ENCODE data around the gene STMN3.
"Not testable (repeated sequence)": the region's sequence is repeated elsewhere in the genome, so short reads cannot be mapped to it uniquely, and the experiment has no call there.

STMN3 gene

DNA sequence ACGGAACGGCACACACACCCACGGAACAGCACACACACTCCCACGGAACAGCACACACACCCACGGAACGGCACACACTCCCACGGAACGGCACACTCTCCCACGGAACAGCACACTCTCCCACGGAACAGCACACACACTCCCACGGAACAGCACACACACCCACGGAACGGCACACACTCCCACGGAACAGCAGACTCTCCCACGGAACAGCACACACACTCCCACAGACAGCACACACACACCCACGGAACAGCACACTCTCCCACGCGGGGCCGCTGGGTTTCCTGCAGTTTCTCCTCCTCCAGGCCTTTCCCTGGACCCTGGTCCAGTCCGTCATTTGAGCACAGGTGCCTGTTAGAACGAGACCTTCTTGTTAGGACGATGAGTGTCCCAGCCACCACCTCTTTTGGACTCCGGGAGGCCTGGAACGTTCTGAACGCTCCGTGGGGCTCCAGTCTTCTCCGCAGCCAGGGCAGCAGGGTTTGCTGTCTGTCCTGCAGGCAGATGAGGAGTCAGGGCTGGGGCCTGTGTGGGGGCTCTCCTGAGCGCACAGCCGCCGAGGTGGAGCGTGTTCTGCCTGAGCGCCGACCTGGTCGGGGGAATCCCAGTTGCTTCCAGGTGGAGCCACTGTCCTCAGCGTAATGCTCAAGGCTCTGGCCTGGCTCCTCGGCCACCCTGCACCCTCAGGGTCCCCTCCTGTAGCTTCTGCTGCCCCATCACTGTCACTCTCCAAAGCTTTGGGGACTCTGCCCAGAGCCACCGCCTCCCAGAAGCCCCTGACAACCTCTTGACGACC, 25.6 kb upstream of the STMN3 start:
- no peak for DNase-seq (ENCODE audit: low read depth in 1 of 2, low spot score in 1 of 2)

GRCh38 chr20:63678071-63678470, 24.8 kb upstream of the STMN3 start:
- DNase-seq (ENCODE audit: low read depth in 1 of 2, low spot score in 1 of 2), result no peak

DNA sequence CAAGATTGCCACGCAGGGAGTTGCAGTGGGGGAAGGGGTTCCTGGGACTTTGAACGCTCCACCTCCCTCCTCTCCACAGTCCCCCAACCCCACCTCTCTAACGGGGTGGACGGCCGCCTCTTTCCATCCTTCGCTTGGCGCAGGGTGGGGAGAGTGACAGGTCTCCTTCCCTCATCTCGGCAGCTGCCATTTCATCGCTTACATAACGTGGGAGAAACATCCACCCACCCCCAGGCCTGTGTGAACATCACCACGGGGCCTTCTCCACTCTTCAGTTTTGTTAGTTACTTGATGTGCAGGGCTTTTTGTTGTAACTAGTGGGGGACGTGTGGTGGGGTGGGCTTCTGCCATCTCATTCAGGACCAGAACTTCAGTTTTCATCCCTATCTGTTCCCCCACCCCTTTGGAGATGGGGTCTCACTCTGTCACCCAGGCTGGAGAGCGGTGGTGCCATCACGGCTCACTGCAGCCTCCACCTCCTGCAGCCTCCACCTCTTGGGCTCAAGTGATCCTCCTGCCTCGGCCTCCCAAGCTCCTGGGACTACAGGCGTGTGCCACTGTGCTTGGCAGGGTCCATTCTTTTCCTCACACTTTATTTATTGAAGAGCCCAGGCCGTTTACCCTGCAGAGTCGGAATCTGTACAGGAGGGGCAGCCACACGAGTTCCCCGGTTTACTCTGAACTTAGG, 22.6 kb upstream of the STMN3 start:
- DNase-seq (ENCODE audit: low read depth in 1 of 2, low spot score in 1 of 2), result no peak

DNA sequence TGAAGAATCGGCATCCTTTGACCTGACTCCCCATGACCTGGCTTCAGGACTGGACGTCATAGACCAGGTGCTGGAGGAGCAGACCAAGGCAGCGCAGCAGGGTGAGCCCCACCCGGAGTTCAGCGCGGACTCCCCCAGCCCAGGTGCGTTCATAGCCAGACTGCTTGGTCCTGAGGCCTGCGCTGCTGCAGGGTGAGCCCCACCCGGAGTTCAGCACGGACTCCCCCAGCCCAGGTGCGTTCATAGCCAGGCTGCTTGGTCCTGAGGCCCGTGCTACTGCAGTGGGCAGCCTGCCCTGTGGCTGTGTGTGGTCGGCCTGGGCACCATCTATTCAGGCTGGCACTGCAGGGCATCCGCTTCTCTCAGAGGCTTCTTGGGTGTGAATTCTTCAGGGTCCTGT, 20.7 kb upstream of the STMN3 start:
- DNase-seq (ENCODE audit: low read depth in 1 of 2, low spot score in 1 of 2), result no peak

- no peak for DNase-seq (ENCODE audit: low read depth in 1 of 2, low spot score in 1 of 2)
These were observed 19.4 kb upstream of the STMN3 start for GRCh38 chr20:63672666-63673065.

DNA sequence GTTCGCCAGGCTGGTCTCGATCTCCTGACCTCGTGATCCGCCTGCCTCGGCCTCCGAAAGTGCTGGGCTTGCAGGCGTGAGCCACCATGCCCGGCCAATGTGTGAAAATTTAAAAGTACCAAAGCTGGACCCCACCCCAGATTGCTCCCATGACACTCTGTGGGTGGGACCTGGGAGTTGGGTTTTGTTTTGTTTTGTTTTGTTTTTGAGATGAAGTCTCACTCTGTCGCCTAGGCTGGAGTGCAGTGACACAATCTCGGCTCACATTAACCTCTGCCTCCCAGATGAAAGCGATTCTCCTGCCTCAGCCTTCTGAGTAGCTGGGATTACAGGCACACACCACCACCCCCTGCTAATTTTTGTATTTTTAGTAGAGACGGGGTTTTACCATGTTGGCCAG, 18.5 kb upstream of the STMN3 start:
- DNase-seq (ENCODE audit: low read depth in 1 of 2, low spot score in 1 of 2), result not testable (repeated sequence)

GRCh38 chr20:63668351-63668750, 15.1 kb upstream of the STMN3 start:
- no peak for DNase-seq (ENCODE audit: low read depth in 1 of 2, low spot score in 1 of 2)

GRCh38 chr20:63667858-63668257, 14.6 kb upstream of the STMN3 start:
- no peak for DNase-seq (ENCODE audit: low read depth in 1 of 2, low spot score in 1 of 2)

DNA sequence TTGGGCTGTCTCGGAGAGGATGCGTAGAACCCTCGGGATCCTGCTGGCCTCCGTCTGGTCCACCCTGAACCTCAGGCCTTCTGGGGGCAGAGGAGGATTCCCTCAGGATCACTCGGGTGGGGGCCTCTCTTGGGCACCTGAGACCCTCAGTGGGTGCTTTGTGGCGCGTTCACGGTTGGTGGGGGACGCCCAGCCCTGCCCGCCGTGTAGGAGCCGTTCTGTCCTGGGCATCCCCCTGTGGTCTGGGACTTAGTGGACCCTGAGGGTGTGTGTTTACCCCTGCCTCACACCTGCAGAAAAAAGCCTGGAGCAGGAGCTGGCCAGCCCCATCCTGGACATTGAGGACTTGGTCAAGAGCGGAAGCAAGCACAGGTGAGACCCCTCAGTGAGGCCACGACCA, 12.5 kb upstream of the STMN3 start:
- no peak for DNase-seq (ENCODE audit: low read depth in 1 of 2, low spot score in 1 of 2)

GRCh38 chr20:63664861-63665594, 11.8 kb upstream of the STMN3 start:
- DNase-seq (ENCODE audit: low read depth in 1 of 2, low spot score in 1 of 2), result no peak

GRCh38 chr20:63664143-63664851, 11.1 kb upstream of the STMN3 start:
- DNase-seq (ENCODE audit: low read depth in 1 of 2, low spot score in 1 of 2), result no peak

DNA sequence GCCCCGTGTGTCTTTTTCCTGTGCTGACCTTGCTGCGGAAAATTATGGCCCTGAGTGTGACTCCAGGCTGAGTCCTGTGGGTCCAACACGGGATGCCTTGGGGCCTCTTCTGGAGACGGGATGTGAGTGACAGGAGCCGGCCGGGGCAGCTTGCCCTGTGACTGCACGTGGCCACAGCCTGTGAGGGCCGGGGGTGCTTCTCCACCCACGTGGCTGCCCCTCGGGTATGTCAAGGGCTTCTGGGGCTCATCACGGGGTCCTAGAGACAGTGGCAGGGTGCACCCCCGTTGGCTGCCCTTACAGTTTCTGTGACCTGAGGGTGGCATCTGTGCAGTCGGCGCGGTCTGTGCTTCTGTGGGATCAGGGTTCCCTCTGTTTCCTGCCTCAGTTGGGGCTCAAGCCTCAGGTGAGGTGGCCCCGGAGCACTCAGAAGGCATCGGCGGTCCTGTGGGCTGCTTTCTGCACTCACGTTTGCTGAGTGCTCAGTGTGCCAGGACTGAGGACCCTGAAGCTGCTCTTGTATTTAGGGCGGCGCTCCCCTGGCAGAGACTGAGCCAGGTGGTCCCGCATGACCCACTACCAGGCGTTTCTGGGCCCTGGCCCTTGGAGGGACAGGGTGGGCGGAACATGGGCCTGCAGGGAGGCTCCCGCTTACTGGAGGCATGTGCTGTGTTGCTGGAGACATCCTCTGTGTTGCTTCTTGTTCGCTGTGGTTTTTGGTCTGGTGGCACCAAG, 10.3 kb upstream of the STMN3 start:
- DNase-seq (ENCODE audit: low read depth in 1 of 2, low spot score in 1 of 2), result no peak

- DNase-seq (ENCODE audit: low read depth in 1 of 2, low spot score in 1 of 2), result no peak
These were observed 9.6 kb upstream of the STMN3 start for GRCh38 chr20:63662813-63663189.

DNA sequence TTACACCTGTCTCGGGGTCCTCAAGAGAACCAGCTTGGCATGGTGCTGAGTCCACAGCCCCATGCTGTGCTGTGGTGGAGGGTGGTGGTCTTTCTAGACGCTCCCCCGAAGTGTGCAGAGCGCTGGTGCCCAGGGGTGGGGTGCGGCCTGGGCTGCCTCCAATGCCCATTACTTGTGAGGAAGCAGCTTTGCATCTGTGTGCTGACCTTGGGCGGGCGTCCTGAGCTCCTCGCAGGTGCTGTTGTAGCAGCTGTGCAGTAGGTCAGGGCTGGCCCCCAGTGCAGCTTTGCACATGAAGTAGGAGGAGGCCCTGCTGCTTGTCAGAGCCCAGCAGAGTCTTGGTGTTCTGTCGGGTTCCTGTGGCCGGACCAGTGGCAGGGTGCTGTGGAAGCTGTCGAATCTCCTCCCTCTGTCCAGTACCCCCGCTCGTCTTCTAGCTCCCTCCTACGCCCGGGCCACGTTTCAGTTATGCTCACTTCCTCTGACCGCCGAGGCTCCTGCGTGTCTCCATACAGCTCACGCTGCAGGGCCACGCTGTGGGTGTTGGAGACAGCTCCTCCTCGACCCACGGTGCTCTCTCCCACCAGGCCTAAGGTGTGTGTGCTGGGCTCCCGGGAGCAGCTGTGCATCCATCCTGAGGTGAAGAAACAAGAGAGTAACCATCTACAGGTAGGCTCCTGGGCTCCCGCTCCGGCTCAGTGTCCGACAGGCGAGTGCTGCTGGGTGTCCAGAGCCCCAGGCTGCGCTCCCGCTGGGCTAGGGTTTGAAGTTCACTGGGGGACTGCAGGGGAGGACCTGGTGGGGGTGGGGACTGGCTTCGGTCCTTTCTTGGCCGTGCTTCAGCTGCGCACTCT, 9.0 kb upstream of the STMN3 start:
- no peak for DNase-seq (ENCODE audit: low read depth in 1 of 2, low spot score in 1 of 2)

DNA sequence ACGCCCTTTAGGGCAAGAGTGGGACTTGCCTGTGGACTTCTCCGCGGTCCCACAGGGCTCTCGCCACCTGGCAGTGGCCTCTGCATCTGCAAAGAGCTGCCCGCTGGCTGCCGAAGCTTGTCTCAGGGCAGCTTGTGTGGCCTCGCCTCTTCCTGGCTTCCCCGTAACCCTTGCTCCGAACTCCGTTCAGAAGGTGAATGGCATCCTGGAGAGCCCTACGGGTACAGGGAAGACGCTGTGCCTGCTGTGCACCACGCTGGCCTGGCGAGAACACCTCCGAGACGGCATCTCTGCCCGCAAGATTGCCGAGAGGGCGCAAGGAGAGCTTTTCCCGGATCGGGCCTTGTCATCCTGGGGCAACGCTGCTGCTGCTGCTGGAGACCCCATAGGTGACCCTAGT, 7.9 kb upstream of the STMN3 start:
- DNase-seq (ENCODE audit: low read depth in 1 of 2, low spot score in 1 of 2), result no peak

DNA sequence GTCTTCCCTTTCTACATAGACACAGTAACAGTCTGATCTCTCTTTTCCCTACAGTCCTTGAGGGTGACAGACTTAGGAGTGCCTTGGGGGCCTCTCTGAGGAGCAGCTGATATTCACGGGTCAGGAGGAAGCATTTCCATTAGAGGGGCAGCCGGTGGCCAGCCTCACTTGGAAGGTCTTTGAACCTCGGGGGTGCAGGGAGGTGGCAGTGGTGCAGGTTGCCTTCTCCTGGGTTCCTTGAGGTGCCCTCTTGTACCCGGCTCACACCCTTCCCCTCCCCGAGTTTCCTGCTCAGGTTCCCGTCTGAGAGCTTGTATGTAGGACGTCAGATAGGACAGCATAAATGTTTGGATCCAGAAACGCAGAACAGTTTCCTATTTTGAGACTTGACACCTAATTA, 7.4 kb upstream of the STMN3 start:
- DNase-seq (ENCODE audit: low read depth in 1 of 2, low spot score in 1 of 2), result no peak

GRCh38 chr20:63660174-63660573, 7.0 kb upstream of the STMN3 start:
- DNase-seq (ENCODE audit: low read depth in 1 of 2, low spot score in 1 of 2), result not testable (repeated sequence)

DNA sequence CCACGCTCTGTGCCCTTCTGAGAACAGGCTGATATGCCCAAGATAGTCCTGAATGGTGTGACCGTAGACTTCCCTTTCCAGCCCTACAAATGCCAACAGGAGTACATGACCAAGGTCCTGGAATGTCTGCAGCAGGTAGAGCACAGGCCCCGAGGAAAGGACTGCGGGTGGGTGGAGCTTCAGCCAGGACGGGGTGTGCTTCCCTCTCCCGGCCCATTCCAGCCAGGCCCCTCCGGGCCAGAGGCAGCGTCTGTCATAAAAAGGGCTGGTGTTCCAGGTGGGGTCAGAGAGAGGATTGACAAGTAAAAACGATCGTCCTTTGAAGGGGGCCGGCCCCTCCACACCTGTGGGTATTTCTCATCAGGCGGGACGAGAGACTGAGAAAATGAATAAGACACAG, 6.1 kb upstream of the STMN3 start:
- no peak for DNase-seq (ENCODE audit: low read depth in 1 of 2, low spot score in 1 of 2)

DNA sequence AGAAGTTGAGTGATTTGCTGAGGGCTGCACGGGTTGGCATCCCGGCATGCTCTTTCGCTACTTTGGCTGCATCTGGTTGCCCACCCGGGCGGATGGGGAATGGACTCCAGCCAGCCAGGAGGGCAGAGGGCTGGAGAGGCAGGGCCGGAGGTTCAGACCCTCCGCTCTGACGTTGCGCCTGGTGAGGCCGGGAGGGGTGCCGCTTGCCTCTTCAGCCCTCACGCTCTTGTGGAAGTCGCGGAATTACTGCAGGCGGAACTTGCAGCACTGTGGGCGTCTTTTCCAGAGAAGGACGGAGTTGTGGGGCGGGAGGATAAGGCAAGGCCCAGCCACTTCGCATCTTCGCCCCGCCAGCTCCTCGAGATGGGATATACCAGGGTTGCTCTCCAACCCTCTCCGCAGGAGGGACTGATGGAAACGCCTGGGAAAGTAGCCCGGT, 5.5 kb upstream of the STMN3 start:
- DNase-seq (ENCODE audit: low read depth in 1 of 2, low spot score in 1 of 2), result no peak

Measured in activated T-helper 1 cell treated with anti-CD3 and anti-CD28 coated beads, Interleukin-2, amount 50 U/mL, for 16 hours (primary cell).